Stimulated activated CD4-positive, alpha-beta T cell treated with anti-CD3 and anti-CD28 coated beads, TNF-alpha, amount 100 ng/mL, for 4 hours (primary cell): ENCODE data around the gene BMP7.
"Not testable (repeated sequence)": the region's sequence is repeated elsewhere in the genome, so short reads cannot be mapped to it uniquely, and the experiment has no call there.

ENCODE experiments used
- DNase-seq, 3 experiments: peaks; one replicate each; pipeline ENCODE4 v3.0.0-alpha.2; 2020; ENCODE audit warnings: low read depth in 3 of 3

The BMP7 gene

DNA sequence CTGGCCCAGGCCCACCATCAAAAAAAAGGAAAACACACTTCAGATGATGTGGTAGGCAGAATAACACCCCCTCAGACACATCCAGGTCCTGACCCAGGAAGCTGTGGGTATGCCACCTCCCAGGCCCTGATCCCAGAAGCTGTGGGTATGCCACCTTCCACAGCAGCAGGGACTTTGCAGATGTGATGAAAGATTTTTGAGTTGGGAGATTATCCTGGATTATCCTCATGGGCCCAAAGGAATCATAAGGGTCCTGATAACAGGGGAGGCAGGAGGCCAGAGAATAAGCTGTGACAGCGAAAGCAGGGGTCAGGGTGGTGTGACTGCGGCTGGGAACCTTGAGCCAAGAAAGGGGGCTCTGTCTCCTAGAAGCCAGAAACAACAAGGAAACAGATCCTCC is 55.0 kb downstream of the BMP7 start:
- no peak for DNase-seq

DNA sequence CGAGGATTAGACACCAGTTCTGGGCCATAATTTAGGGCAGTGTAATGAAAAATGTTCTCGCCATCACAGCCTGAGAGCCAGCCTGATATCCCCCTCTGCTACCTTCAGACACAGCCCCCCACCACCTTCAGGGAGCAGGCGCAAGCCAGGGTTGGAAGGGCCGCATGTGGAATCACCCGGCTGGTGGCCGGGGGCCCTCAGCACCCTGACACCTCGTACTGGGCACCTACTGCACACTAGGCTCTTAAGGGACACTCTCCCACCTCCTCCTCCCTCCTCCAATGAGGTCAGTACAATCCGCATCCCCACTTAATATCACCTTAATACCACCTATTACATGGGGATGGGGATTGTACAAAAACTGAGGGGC is 55.5 kb downstream of the BMP7 start:
- no peak for DNase-seq

DNA sequence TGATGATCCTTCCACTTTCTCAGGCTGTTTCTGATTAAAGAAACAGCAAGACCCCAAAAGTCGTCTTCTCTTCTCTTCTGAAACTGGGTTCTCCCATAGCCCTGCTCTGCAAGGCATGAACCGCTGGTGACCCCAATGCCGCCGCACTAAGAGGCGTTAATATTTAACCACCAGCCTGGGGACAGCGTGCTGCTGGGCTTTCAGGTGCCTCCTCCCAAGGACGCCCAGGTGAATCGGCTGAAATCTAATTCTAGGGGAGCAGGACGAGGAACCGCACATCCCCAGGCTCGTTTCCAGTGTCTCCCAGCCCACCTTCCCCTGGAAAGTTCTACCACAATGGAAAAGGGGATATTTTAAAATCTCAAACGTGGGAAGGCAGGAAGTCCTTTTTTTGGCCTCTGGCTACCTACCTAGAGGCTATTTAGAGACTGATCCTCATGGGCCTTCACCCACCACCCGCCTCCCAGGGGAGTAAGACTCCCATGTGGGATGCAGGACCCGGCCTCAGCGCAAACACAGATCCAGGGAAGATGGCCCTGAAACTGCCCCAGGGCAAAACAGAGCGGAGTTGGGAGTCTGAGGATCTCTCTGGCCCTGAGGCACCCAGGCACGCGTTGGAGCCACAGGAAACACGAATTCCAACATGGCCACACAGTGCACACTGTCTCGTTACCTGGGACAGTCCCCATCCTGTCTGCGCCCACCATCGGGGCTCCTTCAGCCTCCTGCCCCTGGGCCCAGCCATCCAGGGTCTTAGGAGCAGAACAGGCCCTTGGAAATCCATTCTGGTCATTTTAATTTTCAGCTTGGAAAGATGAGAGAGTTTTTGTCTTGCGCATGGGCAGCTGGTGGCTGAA is 56.2 kb downstream of the BMP7 start:
- no peak for DNase-seq

DNA sequence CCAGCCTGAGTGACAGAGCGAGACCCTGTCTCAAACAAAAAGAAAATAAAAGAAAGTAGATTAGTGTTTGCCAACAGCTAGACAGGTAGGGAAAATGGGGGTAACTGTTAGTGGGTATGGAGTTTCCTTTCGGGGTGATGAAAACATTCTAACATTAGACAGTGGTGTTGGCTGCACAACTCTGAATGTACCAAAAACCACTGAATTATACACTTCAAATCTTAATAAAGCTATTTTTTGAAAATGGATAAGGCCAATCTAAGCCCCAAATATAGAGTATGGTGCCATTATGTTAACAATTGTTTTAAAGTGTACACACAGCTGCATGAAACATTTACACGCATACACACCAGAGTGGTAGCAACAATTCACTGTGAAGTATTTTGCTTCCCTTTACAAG is 57.0 kb downstream of the BMP7 start:
- DNase-seq: no peak

DNA sequence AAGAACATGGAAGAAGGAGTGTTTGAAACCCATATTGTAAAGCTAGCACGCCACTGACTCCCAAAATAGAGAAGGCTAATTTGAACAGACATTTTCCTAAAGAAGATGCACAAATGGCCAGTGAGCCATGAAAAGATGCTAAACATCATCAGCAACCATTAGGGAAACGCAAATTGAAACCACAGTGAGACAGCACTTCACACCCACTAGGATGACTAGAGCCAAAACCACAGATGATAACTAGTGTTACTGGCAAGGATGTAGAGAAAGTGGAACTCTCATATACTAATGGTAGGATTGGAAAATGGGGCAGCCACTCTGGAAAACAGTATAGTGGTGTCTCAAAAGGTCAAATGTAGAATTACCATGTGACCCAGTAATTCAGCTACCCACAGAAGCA is 58.2 kb downstream of the BMP7 start:
- DNase-seq: no peak

DNA sequence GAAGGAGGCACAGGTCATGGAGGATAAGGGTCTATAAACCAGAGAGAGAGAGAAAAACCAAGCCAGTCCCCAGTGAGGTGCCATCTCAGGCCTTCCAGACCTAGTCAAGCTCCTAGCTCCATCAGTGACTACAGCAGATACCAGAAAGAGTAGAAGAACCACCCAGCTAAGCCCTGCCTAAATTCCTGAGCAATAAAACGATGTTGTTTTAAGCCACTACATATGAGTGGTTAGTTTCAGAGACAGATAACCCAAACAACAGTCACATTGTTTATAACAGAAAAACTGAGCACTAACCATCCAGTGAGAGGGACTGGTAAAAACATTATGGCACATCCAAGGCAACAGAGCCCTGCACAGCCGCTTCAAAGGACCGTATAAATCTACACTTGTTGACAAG is 59.2 kb downstream of the BMP7 start:
- DNase-seq: no peak

DNA sequence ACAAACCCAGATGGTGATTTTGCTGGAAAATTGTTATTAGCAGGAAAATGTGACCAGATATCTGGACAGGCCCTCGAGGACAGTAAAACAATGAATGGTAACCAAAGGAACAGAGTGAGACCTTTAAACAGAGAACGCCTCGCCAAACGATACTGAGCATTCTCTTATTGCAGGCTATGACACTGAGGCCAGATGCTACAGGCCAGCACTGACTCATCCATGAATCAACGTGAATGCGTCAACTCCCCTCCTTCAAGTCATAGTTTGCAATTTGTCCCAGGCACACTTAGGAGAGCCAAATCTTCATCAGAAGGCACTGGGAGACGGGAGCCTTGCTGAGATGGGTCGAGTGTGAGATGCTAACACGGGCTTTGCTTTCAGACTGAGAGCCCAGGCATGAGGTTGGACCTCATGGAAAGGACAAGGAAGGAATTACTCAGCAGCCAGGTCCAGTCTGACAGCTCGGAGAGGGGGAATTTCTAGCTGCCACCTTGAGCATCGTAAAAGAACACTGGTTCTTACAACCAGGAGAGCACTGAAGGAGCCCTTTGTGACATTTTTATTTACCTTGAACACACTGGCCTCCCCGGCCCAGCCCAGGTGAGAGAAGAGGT is 60.7 kb downstream of the BMP7 start:
- DNase-seq: no peak

DNA sequence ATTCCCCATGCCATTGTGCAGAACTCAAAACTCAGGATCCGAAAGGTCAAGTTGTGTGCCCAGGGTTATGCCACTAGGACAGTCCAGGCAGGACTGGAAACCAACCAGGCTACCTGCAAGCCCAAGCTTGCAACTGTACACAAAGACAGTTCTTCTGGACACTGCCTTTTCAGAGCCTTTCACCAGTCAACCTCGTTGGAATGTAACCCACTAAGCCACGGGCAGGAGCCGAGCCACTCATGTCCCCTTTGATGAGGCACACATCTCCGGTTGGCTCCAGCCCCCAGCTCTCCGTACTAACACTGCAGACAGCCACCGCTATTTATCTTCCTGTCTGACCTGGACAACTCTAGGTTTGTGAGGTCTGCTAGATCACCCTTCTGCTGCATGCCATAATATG is 62.5 kb downstream of the BMP7 start:
- DNase-seq: no peak

DNA sequence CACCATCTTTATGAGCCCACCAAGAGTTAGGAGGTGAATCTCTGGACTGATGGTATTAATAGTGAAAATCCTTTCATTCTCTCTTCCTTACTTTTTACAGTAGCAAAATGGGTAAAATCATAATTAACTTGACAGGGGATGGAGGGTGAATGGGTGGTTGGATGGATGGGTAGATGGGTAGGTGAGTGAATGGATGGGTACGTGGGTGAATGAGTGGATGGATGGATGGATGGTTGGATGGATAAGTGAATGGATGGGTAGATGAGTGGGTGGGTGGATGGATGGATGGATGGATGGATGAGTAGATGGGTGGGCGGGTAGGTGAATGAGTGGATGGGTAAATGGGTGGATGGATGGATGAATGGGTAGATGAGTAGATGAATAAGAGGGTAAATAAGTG is 63.2 kb downstream of the BMP7 start:
- no peak for DNase-seq

DNA sequence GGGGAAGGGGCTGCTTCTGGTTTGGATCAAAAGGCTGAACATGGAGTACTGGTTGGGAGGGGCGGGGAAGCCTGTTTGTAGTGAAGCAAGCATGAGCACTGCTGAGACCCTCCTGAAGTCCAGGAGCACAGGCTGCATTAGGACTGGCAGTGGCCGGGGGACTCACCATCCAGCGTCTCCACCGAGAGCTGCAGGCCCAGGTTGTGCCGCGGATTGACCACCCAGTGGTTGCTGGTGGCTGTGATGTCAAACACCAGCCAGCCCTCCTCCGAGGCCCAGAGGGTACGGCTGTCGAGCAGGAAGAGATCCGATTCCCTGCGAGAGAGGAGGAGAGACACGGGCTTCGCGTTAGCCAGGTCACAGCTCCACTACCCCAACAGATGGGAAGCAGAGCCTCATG is 64.1 kb downstream of the BMP7 start:
- no peak for DNase-seq

DNA sequence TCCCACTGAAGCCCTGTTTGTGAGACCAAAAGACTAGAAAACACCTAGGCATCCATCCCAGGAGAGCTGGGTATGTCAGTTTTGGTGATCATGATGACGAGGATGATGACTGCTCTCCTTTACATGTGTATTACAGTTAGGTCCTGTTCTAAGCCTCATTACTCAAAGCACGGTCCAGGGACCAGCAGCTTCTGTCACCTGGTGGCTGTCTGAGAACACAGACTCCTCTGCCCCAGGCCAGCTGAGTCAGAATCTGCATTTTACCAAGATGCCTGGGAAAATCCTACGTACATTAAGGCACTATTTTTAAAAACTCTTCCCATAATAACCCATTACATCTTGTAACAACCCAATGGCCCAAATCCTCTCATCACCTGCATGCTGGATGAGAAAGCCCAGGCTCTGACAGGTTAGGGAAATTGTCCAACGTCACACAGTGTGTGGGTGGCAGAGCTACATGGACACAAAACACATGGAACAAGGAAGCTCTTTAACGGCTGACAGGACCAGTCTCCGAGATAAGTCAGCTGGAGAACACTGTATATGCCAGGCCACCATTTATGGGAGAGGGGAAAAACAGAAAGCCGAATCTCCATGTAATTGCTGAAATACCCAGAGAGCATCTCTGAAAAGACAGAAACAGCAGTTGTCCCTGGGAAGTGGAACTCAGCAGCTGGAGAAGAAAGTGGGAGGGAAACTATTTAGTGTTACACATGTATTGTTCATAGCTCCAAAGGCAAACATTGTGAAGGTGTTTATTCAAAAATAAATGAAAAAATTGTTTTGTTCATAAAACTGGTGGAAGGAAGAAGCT is 65.4 kb downstream of the BMP7 start:
- no peak for DNase-seq

DNA sequence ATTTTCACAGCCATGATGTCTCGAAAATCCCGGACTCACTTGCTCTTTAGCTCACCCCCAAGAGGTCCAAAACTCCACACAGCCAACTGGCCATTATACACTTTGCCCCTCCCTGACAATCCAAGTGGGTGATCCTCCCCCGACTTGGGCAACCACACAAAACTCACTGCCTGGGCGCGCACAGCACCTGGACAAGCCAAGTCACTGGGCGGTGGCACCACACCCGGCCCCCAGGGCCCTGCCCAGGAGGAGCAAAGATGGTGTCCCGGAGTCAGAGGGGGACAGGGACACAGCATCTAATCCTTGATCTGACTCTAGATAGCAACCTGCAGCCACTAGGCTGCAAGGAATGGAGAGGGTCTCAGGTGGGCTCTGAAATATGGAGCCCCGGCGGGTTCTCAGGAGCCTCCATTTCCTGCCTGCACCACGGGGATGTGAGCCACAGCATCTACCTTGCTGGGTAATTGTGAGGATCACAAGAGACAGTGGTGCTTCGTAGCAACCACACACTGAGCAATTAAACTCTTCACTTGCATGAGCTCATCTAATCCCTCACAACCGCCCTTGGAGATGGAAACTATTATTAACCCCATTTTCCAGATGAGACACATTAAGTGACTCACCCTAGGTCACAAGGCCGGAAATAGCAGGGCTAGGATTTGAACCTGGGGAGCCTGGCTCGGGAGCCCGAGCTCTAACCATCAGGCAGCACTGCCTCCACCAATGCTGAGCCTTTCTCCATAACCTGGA is 66.6 kb downstream of the BMP7 start:
- DNase-seq: no peak

DNA sequence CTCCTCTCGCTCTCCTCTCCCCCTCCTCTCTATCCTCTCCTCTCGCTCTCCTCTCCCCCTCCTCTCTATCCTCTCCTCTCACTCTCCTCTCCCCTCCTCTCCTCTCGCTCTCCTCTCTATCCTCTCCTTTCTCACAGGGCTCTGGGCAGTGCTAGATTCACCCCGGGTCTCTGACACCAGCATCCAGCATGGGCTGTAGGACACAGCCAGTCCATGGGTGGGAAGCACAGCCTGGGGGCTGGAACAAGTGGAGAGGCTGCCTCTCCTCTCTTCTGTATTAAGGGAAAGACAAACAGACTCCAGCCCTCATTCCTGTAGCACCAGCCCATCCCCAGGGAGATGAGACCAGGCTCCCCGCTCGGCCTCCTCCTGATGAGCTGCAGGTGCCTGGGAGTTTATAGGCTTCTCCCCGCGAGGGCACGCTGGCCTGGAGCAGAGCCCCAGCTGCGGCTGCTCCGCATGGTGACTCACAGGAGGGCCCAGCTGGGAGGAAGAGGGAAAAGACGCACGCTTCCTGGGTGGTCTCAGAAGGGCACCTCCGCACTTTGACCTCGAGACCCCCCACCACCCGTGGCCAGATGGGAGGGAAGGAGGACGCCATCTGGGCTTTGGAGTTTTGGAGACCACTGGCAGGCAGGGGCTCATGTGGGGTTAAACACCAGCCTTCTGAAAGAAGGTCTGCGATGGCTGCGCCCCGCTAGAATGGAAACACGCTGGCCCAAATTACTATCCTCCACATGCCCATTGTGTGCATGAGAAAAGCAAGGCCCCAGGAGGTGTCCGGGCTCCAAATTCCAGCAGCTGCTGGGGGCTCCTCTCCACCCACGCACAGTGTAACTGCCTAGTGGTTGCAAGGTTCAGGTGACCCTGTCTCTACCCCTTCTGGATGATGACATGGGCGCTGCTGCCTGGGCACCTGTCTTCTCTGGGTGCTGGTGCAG is 68.0 kb downstream of the BMP7 start:
- DNase-seq: no peak

DNA sequence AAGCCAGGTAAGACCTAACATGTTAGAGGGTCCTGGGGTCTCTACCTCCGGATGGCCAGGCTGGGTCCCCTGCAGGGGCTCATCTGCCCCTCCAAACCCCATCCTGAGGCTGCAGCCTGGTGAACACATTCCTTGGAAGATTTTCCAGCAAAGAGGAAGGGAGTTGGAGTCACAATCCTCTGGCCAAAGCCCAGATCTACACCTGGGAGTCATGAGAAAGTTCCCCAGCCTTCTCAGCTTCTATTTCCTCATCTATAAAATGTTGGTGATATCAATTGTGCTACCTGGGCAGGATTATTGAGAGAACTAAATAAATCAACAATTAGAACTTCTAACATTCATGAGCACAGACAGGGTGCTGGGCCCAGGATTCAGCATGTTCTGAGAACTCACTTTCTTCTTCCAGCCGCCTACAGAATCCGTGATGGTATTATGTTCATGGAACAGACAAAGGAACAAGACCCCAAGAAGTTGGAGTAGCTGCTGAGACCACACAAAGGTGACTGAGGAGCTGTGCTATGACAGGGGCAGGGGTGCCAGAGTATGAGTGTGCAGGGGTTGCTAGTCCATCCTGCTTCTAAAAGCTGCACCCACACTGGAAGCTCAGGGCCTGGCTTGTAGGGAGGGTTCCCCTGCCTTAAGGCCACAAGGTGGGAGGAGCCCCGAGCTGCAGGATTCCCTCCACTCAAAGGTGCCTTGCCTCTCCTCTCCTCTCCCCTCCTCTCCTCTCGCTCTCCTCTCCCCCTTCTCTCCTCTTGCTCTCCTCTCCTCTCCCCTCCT is 68.9 kb downstream of the BMP7 start:
- no peak for DNase-seq

DNA sequence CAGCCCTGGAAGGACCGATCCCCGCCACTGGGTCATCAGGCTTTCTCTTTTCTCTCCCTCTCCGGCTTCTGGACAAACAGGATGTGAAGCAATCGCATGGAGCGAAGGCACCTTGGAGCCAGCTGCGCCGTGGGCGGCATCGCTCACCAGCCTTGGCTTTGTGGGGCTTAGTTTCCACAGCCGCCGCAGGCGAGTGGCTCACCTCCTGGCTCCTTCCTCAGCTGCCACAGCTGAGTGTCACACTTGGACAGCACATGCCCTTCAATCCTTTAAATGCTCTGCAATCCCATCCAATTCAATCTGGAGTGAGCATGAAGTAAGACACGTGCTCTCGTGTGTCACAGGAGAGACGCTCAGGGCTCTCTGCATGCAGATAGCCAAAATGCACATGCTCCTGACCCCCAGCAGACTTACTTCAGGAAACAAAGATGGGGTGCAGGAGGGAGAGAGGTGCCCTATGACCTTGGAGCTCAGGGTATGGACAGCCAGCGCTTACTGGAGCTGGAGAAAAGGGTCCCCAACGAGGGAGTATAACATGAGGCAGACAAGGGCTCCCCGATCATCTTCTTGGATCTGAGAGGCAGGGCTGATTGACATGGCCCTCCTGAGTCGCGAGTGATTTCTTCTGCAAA is 70.9 kb downstream of the BMP7 start:
- DNase-seq: no peak

DNA sequence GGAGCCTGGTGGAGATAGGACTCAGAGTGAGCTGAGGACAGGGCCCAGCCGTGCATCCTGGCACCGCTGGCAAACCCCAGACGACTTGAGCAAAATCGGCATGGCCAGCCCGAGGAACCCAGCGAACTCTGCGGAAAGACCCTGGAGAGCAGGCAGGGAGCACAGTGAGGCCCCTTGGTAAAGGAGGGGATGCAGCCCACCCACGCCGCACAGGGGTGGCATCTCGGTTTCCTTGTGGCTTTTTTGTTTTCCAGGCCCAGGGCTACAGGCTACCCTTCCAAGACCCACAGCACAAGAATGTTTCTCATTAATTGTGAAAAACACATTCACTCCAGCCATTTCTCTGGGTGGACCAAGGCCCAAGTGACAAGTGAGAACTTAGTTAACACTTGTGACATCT is 71.4 kb downstream of the BMP7 start:
- DNase-seq: no peak

DNA sequence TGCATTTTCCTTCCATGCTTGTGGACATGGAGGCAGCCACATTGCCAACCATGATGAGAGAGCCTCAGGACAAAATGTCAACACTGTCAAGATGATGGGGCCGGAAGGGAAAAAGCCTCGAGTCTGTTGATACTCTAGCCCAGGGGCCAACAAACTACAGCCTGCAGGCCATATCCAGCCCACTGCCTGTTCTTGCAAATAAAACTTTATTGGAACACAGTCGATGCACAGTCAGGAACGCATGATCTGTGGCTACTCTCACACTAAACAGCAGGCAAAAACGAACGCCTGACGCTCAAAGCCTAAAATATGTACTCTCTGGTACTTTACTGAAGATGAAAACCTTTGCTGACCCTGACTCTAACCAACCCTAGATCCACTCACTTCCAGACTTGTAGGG is 72.3 kb downstream of the BMP7 start:
- no peak for DNase-seq

DNA sequence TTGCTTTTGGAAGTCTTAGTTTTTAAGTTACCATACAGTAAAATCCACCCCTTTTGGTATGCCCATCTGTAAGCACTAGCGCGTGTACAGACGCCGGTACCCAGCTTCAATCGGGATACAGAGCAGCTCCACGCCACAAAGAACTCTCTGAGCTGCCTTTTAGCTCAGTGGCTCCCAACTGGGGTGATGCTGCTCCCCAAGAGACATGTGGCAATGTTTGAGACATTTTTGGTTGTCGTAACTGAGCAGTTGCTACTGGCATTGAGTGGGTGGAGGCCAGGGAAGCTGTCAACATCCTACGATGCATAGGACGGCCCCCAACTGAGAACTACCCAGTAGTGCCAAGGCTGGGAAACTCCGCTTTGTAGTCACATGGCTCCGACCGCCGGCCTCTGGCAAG is 73.3 kb downstream of the BMP7 start:
- no peak for DNase-seq

DNA sequence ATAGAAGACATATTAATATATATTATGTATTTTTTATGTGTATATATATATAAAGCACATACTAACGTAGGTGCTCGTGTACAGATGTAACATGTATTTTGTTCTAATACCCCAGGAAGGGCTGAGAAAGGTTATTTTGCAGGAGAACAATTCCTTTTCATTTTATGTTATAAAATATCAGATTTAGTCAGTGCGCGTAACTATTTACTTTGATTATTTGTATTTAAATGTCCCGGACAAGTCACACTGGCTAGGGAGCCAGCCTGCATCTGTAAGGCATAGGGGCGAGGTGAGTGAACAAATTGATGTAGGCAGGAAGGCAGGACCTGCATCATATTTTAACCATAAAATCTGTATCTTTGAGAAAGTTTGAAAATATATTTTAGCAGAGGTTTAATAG is 74.1 kb downstream of the BMP7 start:
- DNase-seq: no peak

DNA sequence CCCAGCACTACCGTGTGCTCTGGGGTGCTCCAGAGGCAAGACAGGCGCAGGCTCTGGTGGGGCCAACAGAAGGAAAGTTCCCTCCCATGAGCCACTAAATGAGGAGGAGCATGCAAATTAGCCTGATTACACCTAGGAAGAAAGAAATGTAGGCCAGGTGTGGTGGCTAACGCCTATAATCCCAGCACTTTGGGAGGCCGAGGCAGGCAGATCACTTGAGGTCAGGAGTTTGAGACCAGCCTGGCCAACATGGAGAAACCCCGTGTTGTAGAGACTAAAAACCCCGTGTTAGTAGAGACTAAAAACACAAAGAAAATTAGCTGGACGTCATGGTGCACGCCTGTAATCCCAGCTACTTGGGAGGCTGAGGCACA is 75.2 kb downstream of the BMP7 start:
- DNase-seq: not testable (repeated sequence)
